Activated CD8-positive, alpha-beta memory T cell treated with anti-CD3 and anti-CD28 coated beads for 4 hours (primary cell): ENCODE data around the gene RHBDF2.

Experiments
- DNase-seq, 2 donors: peaks; one replicate each; pipeline ENCODE4 v3.0.0-alpha.2; 2020; ENCODE audit warnings: low read depth in 2 of 2

The RHBDF2 gene

DNA sequence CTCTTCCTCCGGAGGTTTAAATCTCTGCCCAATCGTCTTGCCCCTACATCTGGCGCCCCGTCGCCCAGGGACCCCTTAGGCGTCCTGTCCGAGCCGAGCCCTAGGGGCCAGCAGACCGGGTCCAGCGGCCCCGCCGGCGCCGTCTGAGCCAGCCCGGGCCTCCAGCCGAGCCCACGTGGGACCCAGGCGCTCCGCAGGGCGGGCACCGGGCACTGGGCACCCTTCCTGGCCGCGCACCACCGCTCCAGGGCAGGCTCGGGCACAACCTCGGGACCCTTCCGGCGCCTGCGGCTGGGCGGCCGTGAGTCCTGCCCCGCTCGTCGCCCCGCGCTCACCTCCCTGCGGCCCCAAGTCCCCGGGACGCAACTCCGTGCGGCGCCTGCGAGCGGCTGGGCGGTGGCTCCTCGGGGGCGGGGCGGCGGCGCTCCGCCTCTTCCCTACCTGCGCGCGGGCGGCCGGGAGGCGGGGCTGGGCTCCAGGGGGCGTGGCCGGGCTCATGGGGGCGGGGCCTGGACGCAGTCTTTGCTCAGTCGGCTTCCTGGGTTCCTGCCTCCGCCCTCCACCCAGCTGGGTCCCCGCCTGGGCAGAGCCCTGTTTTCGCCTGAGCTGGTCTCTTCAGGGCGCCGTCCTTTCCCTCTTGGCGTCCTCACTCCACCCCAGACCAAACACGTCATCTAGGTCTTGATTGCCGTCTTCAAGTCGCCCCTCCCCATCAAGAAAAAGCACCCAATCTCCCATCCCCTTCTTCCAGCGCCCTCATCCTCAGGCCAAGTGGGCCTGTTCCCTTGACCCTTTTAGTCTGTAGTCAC, at the start of gene RHBDF2:
Gene RHBDF2 (minus strand): TSS at position 406 of the 809 bp plus-strand sequence. CDS start 19,899 bp downstream, outside the sequence.
- peak; percentile 86 to 93 for DNase-seq

DNA sequence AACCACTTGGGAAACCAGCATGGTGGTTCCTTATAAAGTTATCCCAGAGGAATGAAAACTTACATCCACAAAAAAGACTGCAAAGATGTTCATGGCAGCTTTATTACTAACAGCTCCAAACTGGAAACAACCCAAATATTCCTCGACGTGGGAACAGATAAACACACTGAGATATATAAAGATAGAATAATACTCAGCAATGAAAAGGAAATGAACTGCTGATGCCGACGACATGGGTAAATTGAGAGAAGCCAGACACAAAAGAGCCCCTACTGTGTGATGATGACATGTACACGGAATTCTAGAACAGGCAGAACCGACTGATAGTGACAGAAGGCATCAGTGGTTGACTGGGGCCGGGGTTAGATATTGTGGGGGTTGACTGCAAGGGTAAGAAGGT, 48.3 kb upstream of the RHBDF2 start:
- no peak for DNase-seq

DNA sequence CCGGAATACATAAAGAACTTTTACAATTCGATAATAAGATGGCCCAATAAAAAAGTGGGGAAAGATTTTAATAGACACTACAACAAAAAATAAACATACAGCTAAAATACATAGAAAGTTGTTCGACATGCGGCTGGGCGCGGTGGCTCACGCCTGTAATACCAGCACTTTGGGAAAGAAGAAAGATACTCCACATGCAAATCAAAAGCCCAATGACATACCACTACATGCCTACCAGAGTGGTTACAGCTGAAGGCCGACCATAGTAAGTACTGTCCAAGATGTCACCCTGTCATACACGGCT, 47.9 kb upstream of the RHBDF2 start:
- DNase-seq, result no peak

DNA sequence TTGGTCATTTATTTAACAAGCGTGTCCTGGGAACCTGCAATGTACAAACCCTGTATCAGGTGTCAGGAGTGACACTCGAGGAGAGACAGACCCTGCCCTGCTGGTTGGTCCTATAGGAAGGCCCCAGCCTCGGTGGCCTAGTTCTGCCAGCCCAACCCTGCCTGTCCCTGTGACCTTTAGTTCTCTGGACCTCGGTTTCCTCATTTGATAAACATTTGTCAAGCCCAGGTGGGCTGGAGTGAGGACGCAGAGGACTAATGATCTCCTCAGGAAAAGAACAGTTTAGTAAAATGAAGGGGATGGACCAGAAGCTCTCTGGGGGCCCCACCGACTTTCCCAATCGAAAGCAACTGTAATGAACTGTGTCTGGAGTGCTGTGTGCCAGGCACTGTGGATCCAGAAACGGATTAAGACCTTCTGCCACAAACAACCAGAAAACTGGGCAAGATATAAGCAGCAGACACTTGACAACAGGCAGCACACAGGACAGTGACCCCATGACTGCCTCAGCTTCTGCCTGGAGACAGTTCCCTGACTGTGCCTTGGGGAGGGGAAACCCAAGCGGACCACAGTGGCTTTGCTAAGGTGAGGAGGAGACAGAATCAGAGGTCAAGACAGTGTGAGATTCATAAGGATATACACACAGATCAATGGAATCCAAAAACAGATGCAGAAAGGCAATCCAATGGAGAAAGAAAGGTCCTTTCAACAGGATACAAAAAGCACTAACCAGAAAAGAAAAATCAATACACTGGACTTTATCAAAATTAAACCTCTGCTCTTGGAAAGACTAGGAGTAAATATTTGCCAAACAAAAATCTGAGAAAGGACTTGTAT, 47.4 kb upstream of the RHBDF2 start:
- no peak for DNase-seq

DNA sequence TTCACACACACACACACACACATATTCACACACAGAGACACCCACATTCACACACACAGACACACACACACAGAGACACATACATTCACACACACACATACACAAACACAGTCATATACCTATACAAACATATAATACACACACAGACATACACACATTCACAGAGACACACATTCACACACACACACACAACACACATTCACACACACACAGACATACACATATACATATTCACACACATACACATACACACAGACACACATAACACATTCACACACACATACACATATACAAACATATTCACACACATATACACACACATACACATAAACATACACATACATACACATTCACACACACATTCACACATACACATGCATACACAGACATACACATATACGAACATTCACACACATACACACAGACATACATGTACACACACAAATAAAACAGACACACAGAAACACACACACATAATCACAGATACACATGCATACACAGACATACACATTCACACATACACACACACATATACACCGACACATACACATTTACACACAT, 46.5 kb upstream of the RHBDF2 start:
- DNase-seq, result no peak

DNA sequence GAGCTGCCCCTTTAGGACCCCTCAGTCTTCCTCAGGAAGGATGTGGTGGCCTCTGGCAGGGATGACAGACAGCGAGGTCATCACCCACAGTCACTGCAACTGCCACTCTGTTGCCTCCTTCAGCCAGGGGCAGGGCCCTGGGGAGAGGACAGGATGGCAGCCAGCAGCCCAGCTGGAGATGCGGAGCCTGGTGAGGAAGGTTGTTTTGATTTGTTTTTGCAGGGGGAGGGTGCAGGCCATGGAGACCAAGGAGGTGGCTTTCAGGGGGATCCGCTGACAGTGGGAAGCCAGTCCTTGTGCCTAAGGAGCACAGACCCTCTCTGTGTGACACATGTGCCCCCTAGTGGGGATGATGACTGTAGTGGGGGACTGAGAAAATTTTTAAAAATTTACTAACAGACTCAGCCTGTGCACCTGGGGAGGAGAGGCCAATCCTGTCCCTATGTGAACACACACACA, 46.0 kb upstream of the RHBDF2 start:
- DNase-seq, result peak; percentile 39 to 43

DNA sequence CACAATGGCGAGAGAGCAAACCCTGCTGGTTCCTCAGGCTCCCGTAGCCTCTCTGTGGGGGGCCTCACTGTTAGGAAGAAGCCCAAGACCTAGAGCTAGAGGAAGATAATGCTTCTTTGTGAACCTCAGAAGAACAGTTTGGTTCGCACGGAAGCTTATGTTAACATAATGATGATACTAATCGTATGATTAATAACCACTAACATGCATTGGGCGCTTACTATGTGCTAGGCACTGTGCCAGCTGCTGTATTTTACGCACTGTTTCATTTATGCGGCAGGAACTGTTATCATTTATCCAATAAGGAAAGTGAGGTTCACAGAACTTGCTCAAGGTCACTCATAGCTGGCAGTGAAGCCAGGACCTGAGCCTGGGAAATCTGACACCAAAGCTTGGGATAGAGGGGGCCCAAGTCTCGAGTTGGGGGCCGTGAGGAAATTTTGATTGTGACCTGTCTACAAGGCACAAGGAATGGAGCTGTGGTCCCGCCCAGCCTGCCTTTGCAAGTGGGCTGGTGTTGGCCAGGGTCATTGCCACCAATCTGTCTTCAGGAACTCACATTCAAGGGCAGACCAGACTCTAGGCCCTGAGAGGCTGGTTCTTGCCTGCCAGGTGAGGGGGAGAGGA, 45.4 kb upstream of the RHBDF2 start:
- no peak for DNase-seq

DNA sequence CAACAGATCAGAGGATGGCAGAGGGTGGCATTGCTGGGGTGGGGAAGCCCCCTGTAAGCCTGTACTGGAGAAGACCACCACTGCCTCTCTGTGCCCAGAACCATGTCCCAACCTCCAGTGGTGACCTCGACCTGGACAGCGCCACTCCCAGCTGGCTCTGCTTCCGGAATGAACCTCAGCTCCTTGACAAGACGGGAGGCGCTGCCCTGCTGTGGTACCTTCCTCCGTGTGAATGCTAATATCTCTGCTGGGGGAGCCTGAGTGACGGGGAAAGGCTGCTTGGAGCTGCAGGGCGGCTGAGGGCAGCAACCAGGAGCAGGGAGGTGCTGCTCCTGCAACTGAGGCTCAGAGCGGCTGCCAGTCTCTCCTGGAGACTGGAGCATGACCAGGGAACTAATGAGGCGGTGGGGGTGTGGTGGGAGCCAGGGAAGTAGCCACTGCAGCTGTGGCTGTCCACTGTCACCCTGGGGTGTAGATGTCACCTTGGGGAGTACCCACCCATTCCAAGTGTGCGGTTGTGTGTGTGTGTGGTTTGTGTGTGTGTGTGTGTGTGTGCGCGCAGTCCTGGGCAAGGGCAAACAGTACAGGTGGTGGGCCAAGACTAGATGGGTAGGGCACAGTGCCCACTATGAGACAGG, 44.8 kb upstream of the RHBDF2 start:
- no peak for DNase-seq

DNA sequence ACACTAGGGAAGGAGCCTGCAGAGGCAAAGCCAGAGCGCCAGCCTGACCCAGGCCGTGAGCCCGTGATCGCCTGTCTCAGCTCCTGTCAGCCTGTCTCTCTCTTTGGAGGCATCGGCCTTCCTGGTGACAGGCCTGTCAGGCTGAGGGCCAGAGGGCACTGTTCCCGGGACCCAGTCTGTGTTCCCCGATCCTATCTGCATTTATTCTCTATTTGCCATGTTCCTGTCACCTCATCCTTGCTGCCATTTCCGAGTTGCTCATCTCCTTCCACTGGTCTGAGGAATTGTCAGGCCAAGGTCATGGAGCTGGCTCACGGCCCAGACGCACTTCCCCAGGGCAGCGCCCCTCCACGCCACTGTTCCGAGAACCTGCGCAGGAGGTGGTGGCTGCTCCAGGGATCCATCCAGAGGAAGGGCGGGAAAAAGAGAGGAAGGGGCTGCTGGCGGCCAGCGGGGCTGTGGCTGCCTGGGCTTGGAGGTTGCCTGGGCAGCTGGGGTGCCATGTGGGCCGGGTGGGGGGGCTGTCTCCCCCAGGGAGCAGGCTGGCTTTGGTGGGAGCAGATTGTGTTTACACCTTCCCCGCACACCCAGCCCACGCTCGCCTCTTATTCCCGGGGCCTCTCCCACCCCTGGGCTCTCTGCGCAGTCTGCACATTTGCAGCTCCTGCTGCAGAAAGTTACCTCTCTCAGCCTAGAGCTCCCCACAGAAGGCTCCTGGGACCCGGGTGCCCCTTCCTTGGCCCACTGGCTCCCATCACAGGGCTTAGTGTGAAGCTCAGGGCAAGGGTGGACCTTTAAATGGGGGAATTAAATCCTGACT, 43.5 kb upstream of the RHBDF2 start:
- DNase-seq, result no peak

DNA sequence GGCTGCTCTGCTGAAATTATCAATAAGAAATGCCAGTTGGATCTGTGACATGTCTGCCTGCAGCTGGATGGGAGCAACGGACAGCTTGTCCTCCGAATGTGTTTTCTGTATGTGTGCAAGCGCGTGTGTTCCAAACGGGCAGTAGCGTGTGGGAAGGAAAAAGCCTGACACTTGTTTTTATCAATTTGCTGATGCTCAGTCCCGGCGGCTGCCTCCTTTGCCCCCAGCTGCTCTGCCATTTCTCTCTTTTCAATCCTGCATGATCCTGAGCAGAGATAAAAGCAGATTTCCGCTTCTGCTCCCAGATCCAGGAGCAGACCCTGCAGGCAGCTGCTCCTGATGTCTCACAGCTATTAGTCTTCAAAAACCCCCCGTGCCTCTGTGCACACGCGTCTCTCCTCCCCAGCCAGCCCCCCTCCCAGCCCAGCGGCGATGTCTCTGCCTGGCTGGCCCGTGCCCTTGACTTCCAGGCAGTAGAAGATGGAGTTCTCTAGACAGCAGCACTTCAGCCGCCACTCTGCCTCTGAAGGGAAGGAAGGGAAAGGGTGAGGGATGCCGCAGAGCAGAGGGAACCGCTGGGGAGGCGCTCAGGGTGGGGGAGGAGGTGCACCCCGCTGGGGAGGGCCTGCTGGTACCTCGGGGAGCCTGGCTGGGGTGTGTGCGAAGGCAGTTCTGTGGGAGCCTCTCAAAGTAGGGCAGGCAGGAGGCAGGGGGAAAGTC, 42.8 kb upstream of the RHBDF2 start:
- DNase-seq, result no peak

DNA sequence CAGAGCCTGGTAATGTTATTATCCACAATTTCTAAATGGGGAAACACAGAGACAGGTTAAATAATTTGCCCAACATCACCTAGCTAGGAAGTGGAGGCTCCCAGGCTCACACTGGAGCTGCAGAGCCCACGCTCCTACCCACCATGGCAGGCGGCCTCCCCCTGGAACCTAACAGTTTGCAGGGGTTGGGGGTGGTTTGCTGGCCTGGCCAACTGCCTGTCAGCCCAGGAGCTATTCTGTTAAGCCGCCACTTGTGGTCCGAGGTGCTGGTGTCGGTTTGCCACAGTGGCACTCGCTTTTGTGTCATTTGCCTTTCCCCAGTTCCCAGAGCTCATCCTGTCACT, 42.2 kb upstream of the RHBDF2 start:
- DNase-seq, result no peak

DNA sequence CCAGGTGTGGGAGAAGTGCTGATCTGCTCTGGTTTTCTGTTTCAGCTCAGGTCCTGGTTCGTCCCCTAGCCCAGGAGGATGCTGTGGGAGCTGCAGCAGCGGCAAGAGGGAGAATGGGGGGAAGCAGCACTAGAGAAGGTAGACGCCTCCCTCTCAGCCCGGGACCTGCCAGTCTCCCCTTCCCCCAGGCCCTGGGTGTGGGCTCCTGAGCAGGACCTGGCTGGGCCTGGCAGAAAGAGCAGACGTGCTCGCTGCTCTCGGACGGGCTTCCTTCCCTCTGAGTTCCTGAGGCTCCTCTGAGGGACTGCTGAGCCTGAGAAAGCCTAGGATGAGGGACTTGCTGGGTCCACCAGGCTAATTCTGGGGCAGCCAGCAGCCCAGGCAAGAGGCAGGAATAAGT, 41.8 kb upstream of the RHBDF2 start:
- DNase-seq, result no peak

DNA sequence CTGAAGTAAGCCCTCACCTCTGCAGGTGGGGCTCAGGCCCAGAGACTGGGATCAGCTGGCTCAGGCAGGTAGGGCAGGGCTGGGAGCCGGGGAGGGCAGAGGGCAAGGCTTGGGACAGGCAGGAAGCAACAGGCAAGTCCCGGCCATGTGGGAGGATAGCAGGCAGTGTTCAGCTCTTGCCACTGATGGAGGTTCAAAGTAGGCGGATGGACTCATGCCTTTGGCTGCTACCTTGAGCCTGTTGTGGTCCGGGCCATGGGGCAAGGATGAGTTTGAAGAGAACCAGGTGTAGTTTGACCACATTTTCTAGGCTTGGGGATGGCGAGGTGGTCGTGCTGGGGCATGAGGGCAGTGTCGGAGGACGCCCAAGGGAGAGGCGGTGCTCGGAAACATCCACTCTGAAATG, 41.3 kb upstream of the RHBDF2 start:
- no peak for DNase-seq

DNA sequence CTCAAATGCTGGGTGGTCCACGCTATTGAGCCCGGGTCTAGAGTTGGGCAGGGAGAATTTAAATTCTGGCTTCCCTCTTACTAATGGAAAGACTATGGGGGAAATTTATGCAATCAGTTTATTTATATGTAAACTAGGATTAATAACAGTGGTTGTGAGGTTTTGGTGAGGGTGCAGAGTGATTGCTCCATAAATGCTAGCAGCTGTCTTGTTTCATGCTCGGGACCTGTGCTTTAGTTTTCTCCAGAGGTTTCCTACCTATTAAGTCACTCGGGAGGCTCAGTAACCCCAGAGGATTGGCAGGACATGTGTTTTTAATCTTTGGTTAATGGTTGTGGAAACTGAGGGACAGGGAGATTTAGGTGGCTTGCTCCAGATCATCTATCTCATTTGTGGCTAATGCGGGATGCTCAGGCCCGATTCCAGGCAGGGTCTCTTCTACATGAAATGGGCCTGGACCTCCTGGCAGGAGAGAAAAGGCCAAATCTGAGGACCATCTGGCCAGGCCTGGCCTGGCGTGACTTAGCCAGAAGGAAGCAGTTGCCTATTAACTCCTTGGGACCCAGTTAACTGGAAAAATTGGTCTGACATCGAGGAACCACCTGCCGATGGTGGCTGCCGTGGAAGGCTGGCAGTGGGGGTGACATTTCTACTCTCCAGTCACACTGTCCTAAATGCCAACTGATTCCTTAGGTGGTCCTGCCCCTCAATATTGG, 40.7 kb upstream of the RHBDF2 start:
- no peak for DNase-seq

DNA sequence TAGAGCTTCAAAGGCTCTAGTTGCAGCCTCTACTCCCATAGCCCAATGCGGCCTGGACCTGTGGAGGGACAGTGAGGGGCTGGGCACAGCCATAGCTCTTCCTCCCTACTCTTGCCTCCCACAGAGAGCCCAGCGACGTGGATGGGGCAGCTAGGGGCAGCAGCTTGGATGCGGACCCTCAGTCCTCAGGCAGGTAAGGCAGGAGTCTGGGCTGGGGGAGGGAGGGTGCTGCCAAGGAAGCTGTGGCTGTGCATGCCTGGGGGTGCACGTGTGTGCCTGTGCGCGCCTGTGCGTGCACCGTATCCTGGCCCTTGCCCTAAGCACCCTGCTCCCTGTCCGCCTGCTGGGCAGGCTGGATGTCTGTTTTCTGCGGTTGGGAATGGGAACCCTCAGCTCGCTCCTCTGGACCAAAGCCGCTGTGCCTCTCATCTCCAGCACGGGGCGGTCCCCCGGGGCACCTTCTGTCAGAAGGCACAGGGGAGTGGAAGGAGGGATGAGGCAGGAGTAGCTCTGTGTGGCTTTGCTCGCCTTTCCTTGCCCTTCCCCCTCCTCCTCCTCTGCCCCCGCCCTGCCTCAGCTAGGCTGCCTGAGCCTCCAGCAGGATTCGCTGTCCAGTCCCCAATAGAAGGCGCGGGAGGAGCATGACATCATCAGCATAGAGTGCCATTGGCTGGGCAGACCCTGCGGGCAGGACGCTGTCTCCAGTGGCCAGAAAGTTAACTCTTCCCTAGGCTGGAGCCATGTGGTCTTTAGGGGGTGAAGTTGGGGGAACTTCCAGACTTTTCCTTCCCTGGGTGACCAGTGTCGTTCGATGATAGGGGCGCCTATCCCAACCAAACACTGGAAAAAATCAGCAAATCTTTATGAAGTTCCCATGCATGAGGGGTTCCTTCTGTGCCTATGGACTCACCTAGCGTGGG, 39.4 kb upstream of the RHBDF2 start:
- DNase-seq, result no peak

DNA sequence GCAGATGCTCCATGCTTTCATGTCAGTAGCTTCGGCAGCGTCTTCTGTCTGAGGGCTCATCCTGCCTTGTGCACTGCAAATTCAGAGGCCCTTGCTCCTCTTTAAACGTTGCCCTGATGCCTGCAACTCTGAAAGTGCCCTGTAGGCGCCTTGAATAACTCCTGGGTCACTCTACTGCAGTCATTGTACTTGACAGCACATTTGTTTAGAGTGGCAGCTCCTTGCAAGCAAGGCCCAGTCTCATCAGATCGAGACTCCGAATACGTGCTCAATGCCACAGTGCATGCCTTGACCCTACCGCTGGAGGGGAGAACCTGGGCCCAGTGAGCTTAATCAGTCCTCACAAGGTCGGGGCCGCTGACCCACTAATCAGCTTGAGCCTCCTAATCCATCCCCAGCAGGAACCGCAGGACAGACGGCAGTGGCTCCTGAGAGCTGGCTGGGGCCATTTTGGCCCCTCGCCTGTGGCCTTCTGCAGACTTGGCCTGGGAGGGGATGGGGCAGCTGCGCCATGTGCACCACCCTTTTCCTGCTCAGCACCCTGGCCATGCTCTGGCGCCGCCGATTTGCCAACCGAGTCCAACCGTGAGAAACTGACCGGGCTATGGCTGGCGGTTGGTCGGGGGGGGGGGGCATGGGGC, 38.5 kb upstream of the RHBDF2 start, which contains the start of gene PRCD:
Gene PRCD (plus strand): TSS at position 414 of the 641 bp plus-strand sequence. CDS start 98 bp downstream, at position 512.
- no peak for DNase-seq

DNA sequence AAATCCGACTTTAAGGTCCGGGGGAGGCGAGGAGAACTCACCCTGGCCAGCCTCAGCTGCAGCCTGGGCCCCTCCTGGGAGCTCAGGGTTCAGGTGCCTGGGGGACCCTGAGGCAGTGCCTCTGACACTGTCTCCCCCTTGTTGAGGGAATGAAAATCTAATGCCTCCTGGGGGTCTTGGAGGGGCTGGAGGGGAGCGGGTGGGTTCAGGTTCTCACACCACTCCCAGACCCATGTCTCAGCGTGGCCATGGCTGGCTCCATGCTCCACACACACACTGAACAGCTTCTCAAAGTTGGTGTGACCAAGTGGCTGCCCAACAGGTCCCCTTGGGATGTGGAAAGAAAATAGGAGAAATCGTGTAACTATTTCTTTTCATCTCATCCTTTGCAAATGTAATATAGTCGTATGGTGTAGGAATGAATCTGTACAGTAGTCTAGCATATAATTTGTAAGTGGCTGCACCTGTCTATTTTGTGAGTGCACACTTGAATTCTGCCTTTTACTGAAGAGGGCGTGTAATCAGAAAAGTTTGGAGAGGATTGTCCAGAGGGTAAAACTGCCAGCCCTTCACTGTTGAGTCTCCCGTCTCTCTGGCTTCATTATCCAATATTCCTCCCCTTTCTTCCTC, 37.8 kb upstream of the RHBDF2 start:
- no peak for DNase-seq
